Sigmoid colon (tissue), 7 donors: ENCODE results near the gene SYNJ1. TPM values are rescaled to one million over a fixed set of nuclear protein-coding genes. Genes with fewer than 3 reads are reported as not detected.
"Not testable (repeated sequence)": the region's sequence is repeated elsewhere in the genome, so short reads cannot be mapped to it uniquely, and the experiment has no call there.

Experiments used
- DNase-seq: peaks from one replicate; pipeline ENCODE4 v3.0.0-alpha.2; 2019
- H3K27ac ChIP-seq, 4 donors: fragments of 200-600 bp; sonication (generic); one replicate each; pipeline ENCODE4 v1.5.1; 2016 to 2019; ENCODE audit warnings: mild to moderate bottlenecking in 1 of 4
- H3K27me3 ChIP-seq, 3 donors: fragments of 200-600 bp; sonication (generic); one replicate each; pipeline ENCODE4 v1.5.1; 2019; ENCODE audit warnings: mild to moderate bottlenecking in 1 of 3
- H3K36me3 ChIP-seq, 4 donors: fragments of 200-600 bp; sonication (generic); one replicate each; pipeline ENCODE4 v1.5.1; 2016 to 2019
- H3K4me1 ChIP-seq, 4 donors: fragments of 200-600 bp; sonication (generic); one replicate each; pipeline ENCODE4 v1.5.1; 2017 to 2019
- H3K4me3 ChIP-seq, 4 donors: fragments of 200-600 bp; sonication (generic); one replicate each; pipeline ENCODE4 v1.5.1; 2017 to 2019; ENCODE audit warnings: mild to moderate bottlenecking in 2 of 4, moderate library complexity in 1 of 4
- H3K9me3 ChIP-seq, 4 donors: fragments of 200-600 bp in 3 of 4; sonication (generic) in 3 of 4; one replicate each; pipeline versions ENCODE4 v1.5.1 to v1.6.1; 2013 to 2019
- EP300 ChIP-seq, 4 donors: sonication (generic); formaldehyde crosslinking; IDR thresholded peaks; one replicate each; pipeline ENCODE4 v1.6.1; 2017; ENCODE audit warnings: antibody characterized with exemption in 4 of 4
- POLR2A ChIP-seq, 2 donors: fragments of 450-650 bp; IDR thresholded peaks; one replicate each; pipeline ENCODE4 v1.6.1; 2016; ENCODE audit warnings: antibody characterized with exemption in 2 of 2, mild to moderate bottlenecking in 2 of 2, moderate library complexity in 2 of 2
- POLR2AphosphoS5 ChIP-seq, 4 donors: sonication (generic); formaldehyde crosslinking; IDR thresholded peaks; one replicate each; pipeline ENCODE4 v1.6.1; 2017; ENCODE audit warnings: antibody characterized with exemption in 4 of 4
- WGBS, 2 donors: extraction: QIAGEN DNeasy Blood & Tissue Kit; methylation state at CpG; one replicate each; pipeline ENCODE4 v1.1.7; 2013; 5-methylcytosine and 5-hydroxymethylcytosine counted together
- intact Hi-C: fragments of 100-400 bp; cut with DNase I; formaldehyde crosslinking; loops from one replicate; pipeline ENCODE4 v1.15.1; 2023
- polyA plus RNA-seq, 3 donors: library from polyadenylated mRNA; stranded (reverse); fragments of 200-250 nt; gene quantifications; one replicate each; pipeline ENCODE4 v1.2.3, GENCODE V29; 2013
- total RNA-seq, 4 donors: library from RNA; depleted of rRNA; stranded (reverse); fragments of >200 nt; gene quantifications; one replicate each; pipeline ENCODE4 v1.1.0, GENCODE V29; 2016
- TF ChIP-seq, protein P1 (sequence below), 4 experiments: fragments of 450-650 bp in 3 of 4; fragments of 200-600 bp in 1 of 4; IDR thresholded peaks; one replicate each; pipeline ENCODE4 v1.5.1; 2016 to 2019; ENCODE audit warnings: antibody characterized with exemption in 4 of 4, mild to moderate bottlenecking in 3 of 4, moderate library complexity in 2 of 4
- donor health status: healthy with polysubstance abuse.
- donor health status: Bipolar disorder and iron deficiency.
- donor health status: healthy.

Gene SYNJ1
- total and polyA plus RNA-seq, 7 donors, result 3.7 to 12.0 (median 5.1) TPM

GRCh38 chr21:32702702-32703101 lies 25.1 kb downstream of the SYNJ1 start:
- H3K27me3 ChIP-seq, result no peaks in the 10 kb centered on the region
- WGBS, 2 donors, result 25 to 46% methylated on average over 4 of the region's 4 CpGs
- TF ChIP-seq POLR2A (IDR thresholded peaks at IDR 0.05) (no peak), POLR2AphosphoS5 (IDR thresholded peaks at IDR 0.05) (no peak)
- TF ChIP-seq, protein P1, sequence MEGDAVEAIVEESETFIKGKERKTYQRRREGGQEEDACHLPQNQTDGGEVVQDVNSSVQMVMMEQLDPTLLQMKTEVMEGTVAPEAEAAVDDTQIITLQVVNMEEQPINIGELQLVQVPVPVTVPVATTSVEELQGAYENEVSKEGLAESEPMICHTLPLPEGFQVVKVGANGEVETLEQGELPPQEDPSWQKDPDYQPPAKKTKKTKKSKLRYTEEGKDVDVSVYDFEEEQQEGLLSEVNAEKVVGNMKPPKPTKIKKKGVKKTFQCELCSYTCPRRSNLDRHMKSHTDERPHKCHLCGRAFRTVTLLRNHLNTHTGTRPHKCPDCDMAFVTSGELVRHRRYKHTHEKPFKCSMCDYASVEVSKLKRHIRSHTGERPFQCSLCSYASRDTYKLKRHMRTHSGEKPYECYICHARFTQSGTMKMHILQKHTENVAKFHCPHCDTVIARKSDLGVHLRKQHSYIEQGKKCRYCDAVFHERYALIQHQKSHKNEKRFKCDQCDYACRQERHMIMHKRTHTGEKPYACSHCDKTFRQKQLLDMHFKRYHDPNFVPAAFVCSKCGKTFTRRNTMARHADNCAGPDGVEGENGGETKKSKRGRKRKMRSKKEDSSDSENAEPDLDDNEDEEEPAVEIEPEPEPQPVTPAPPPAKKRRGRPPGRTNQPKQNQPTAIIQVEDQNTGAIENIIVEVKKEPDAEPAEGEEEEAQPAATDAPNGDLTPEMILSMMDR (IDR thresholded peaks at IDR 0.05), result no peak

GRCh38 chr21:32698971-32699693 lies 28.7 kb downstream of the SYNJ1 start:
- Histone ChIP-seq H3K4me1 (no peaks in the 10 kb centered on the region), H3K9me3 (no peaks in the 10 kb centered on the region), H3K27ac (no peak overlapping the region), H3K4me3 (no peak overlapping the region), H3K27me3 (no peaks in the 10 kb centered on the region), H3K36me3 (peaks cover 0 to 15% (median 0%) of the 10 kb centered on the region in 4 donors)
- 17 to 68% methylated on average over 8 of the region's 8 CpGs for WGBS, 2 donors
- intact Hi-C loops, result no loop called here
- no peak for DNase-seq
- TF ChIP-seq, protein P1 (IDR thresholded peaks at IDR 0.05), result no peak
- no peak for TF ChIP-seq EP300 (IDR thresholded peaks at IDR 0.05)
- TF ChIP-seq POLR2A (IDR thresholded peaks at IDR 0.05), result no peak
- TF ChIP-seq POLR2AphosphoS5 (IDR thresholded peaks at IDR 0.05), result no peak

More at GRCh38 chr21:32702702-32703101, 25.1 kb downstream of the SYNJ1 start:
- Histone ChIP-seq H3K27ac (no peak overlapping the region), H3K4me1 (peaks cover 0 to 11% (median 3%) of the 10 kb centered on the region in 4 donors), H3K4me3 (no peak overlapping the region), H3K9me3 (no peaks in the 10 kb centered on the region), H3K36me3 (peaks cover 0 to 12% (median 0%) of the 10 kb centered on the region in 4 donors)
- no peak for DNase-seq
- intact Hi-C loops, result no loop called here

DNA sequence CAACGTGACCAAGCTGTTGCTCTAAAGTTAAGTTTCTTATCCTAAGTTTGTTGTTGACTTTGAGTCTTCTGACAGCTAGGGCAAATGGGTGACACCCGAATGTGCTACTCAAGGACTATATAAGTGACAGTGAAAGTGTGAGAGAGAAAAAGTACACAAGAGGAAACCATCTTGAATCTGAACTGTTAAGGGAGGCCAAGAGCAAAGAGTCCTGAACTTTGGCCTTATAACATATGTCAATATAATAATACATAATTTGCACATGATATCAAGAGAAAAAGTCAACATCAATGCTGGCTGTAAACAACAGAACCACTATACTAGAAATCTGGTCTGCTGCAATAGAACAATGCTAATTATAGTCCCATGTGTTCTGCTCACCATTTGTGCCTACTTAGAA lies 29.5 kb downstream of the SYNJ1 start:
- no peak for DNase-seq
- H3K27me3 ChIP-seq, result no peaks in the 10 kb centered on the region
- H3K9me3 ChIP-seq, result no peaks in the 10 kb centered on the region
- no peak overlapping the region for H3K27ac ChIP-seq
- 18 to 76% methylated on average over 2 of the region's 2 CpGs for WGBS, 2 donors
- intact Hi-C loops, result no loop called here
- H3K36me3 ChIP-seq, result peaks cover 0 to 19% (median 0%) of the 10 kb centered on the region in 4 donors
- no peak overlapping the region for H3K4me3 ChIP-seq
- H3K4me1 ChIP-seq, result no peaks in the 10 kb centered on the region
- TF ChIP-seq POLR2AphosphoS5 (IDR thresholded peaks at IDR 0.05), result no peak
- TF ChIP-seq EP300 (IDR thresholded peaks at IDR 0.05), result no peak
- no peak for TF ChIP-seq POLR2A (IDR thresholded peaks at IDR 0.05)
- TF ChIP-seq, protein P1 (IDR thresholded peaks at IDR 0.05), result no peak

- H3K27me3 ChIP-seq, intact Hi-C loops, H3K4me1 ChIP-seq, H3K27ac ChIP-seq, H3K4me3 ChIP-seq, DNase-seq, H3K9me3 ChIP-seq: not testable (repeated sequence)
- WGBS, 2 donors, result 96% methylated on average over 7 of the region's 7 CpGs
- H3K36me3 ChIP-seq, result peaks cover 0 to 30% (median 0%) of the 10 kb centered on the region in 4 donors
Observed at GRCh38 chr21:32695482-32695881, 32.3 kb downstream of the SYNJ1 start.

GRCh38 chr21:32693581-32693980 lies 34.2 kb downstream of the SYNJ1 start:
- TF ChIP-seq POLR2A (IDR thresholded peaks at IDR 0.05) (no peak), EP300 (IDR thresholded peaks at IDR 0.05) (no peak)
- TF ChIP-seq, protein P1 (IDR thresholded peaks at IDR 0.05), result no peak
- Histone ChIP-seq H3K36me3 (peaks cover 0 to 22% (median 0%) of the 10 kb centered on the region in 4 donors), H3K27me3 (no peaks in the 10 kb centered on the region), H3K9me3 (no peaks in the 10 kb centered on the region), H3K4me1 (no peaks in the 10 kb centered on the region), H3K27ac (no peak overlapping the region), H3K4me3 (no peak overlapping the region)
- no peak for DNase-seq
- intact Hi-C loops, result no loop called here
